H9 (cell line): ENCODE measurements around the gene ACSBG1. TPM values are rescaled to one million over a fixed set of nuclear protein-coding genes. Genes with fewer than 3 reads are reported as not detected.

Source experiments
- DNase-seq: peaks from one replicate; pipeline ENCODE4 v3.0.0-alpha.2; 2017
- H2AFZ ChIP-seq: one replicate; pipeline ENCODE4 v1.6.1; 2013; ENCODE audit warnings: mild to moderate bottlenecking, low read length, control low read depth, moderate library complexity
- H2AK5ac ChIP-seq: 2 replicates; pipeline ENCODE4 v1.6.1; 2013; ENCODE audit warnings: low read length, control low read depth, mixed read lengths; ENCODE audit not compliant: insufficient read length
- H2BK120ac ChIP-seq: one replicate; pipeline ENCODE4 v1.6.1; 2013; ENCODE audit warnings: low read depth, mild to moderate bottlenecking, low read length, control low read depth, inconsistent platforms; ENCODE audit not compliant: poor library complexity, severe bottlenecking
- H2BK12ac ChIP-seq: 2 replicates; pipeline ENCODE4 v1.6.1; 2013; ENCODE audit warnings: low read length, control low read depth, mixed read lengths, low read depth; ENCODE audit not compliant: insufficient read length
- H2BK15ac ChIP-seq: 2 replicates; pipeline ENCODE4 v1.6.1; 2013; ENCODE audit warnings: low read depth, low read length, control low read depth
- H2BK20ac ChIP-seq: one replicate; pipeline ENCODE4 v1.6.1; 2013; ENCODE audit warnings: low read depth, mild to moderate bottlenecking, low read length, control low read depth, inconsistent platforms; ENCODE audit not compliant: poor library complexity, severe bottlenecking
- H2BK5ac ChIP-seq: 2 replicates; pipeline ENCODE4 v1.6.1; 2013; ENCODE audit warnings: low read length, control low read depth, mixed read lengths; ENCODE audit not compliant: insufficient read length
- H3K14ac ChIP-seq: 2 replicates; pipeline ENCODE4 v1.6.1; 2013; ENCODE audit warnings: low read length, control low read depth; ENCODE audit not compliant: insufficient read depth
- H3K18ac ChIP-seq: 2 replicates; pipeline ENCODE4 v1.6.1; 2013; ENCODE audit warnings: low read depth, mild to moderate bottlenecking, mixed read lengths, low read length, control low read depth; ENCODE audit not compliant: insufficient read length
- H3K23ac ChIP-seq: 2 replicates; pipeline ENCODE4 v1.6.1; 2013; ENCODE audit warnings: low read length, control low read depth, mixed read lengths, low read depth; ENCODE audit not compliant: insufficient read length
- H3K23me2 ChIP-seq: 2 replicates; pipeline ENCODE4 v1.6.1; 2013; ENCODE audit warnings: low read depth, mild to moderate bottlenecking, mixed read lengths, low read length, control low read depth; ENCODE audit not compliant: insufficient read length, poor library complexity, severe bottlenecking
- H3K27ac ChIP-seq: 2 replicates; pipeline ENCODE4 v1.5.1; 2013; ENCODE audit warnings: low read length, control low read depth, mixed read lengths, low read depth; ENCODE audit not compliant: insufficient read length
- H3K27me3 ChIP-seq: 2 replicates; pipeline ENCODE4 v1.6.1; 2013; ENCODE audit warnings: low read length, control low read depth, inconsistent platforms; ENCODE audit not compliant: insufficient read depth
- H3K4ac ChIP-seq: 2 replicates; pipeline ENCODE4 v1.6.1; 2013; ENCODE audit warnings: low read depth, mild to moderate bottlenecking, control low read depth, inconsistent platforms, low read length, moderate library complexity
- H3K4me1 ChIP-seq: 2 replicates; pipeline ENCODE4 v1.6.1; 2013; ENCODE audit warnings: low read length, control low read depth, inconsistent platforms; ENCODE audit not compliant: insufficient read depth
- H3K4me2 ChIP-seq: 2 replicates; pipeline ENCODE4 v1.6.1; 2013; ENCODE audit warnings: low read length, control low read depth, mixed read lengths; ENCODE audit not compliant: insufficient read length, insufficient read depth
- H3K56ac ChIP-seq: 2 replicates; pipeline ENCODE4 v1.6.1; 2013; ENCODE audit warnings: low read depth, mild to moderate bottlenecking, mixed read lengths, low read length, control low read depth; ENCODE audit not compliant: insufficient read length
- H3K79me1 ChIP-seq: 2 replicates; pipeline ENCODE4 v1.6.1; 2013; ENCODE audit warnings: low read depth, mild to moderate bottlenecking, moderate library complexity, low read length, control low read depth, inconsistent platforms; ENCODE audit not compliant: insufficient read depth, poor library complexity, severe bottlenecking
- H3K79me2 ChIP-seq: 2 replicates; pipeline ENCODE4 v1.6.1; 2013; ENCODE audit warnings: low read length, control low read depth, inconsistent platforms; ENCODE audit not compliant: insufficient read depth
- H3K9ac ChIP-seq: 2 replicates; pipeline ENCODE4 v1.6.1; 2013; ENCODE audit warnings: low read length, control low read depth, mixed read lengths; ENCODE audit not compliant: insufficient read length; ENCODE audit errors: extremely low read depth
- H3K9me3 ChIP-seq: one replicate; pipeline ENCODE4 v1.6.1; 2013; ENCODE audit warnings: low read depth, low read length, inconsistent platforms; ENCODE audit not compliant: control insufficient read depth
- H3T11ph ChIP-seq: one replicate; pipeline ENCODE4 v1.6.1; 2013; ENCODE audit warnings: mild to moderate bottlenecking, low read length, control low read depth, inconsistent platforms
- H4K20me1 ChIP-seq: one replicate; pipeline ENCODE4 v1.6.1; 2013; ENCODE audit not compliant: control insufficient read depth, insufficient read length, insufficient read depth
- H4K5ac ChIP-seq: 2 replicates; pipeline ENCODE4 v1.6.1; 2013; ENCODE audit warnings: low read depth, mild to moderate bottlenecking, mixed read lengths, low read length, control low read depth; ENCODE audit not compliant: insufficient read length
- H4K8ac ChIP-seq: replicated peaks from 2 replicates; pipeline ENCODE4 v1.6.1; 2013; ENCODE audit warnings: low read length, control low read depth, mixed read lengths, low read depth; ENCODE audit not compliant: insufficient read length
- H4K91ac ChIP-seq: 2 replicates; pipeline ENCODE4 v1.6.1; 2013; ENCODE audit warnings: low read depth, mild to moderate bottlenecking, moderate library complexity, mixed read lengths, low read length, control low read depth; ENCODE audit not compliant: insufficient read length
- H3K27ac Mint-ChIP-seq, 3 experiments: 2 replicates in 2 of 3; 3 replicates in 1 of 3; pipeline ENCODE4 v1.8.0; 2020 to 2021; ENCODE audit warnings: mixed read lengths in 3 of 3, mild to moderate bottlenecking in 1 of 3, moderate library complexity in 1 of 3
- H3K27me3 Mint-ChIP-seq: 2 replicates; pipeline ENCODE4 v1.8.0; 2021; ENCODE audit warnings: low read depth, mild to moderate bottlenecking, moderate library complexity, mixed read lengths
- H3K36me3 Mint-ChIP-seq, 3 experiments: 2 replicates in 2 of 3; 3 replicates in 1 of 3; pipeline ENCODE4 v1.8.0; 2020 to 2021; ENCODE audit warnings: low read depth in 3 of 3, mixed read lengths in 3 of 3; ENCODE audit not compliant: insufficient read depth in 1 of 3
- H3K4me1 Mint-ChIP-seq, 2 experiments: 2 replicates each; pipeline ENCODE4 v1.8.0; 2020; ENCODE audit warnings: mixed read lengths in 2 of 2
- H3K4me3 Mint-ChIP-seq, 2 experiments: 2 replicates in 1 of 2; 3 replicates in 1 of 2; pipeline ENCODE4 v1.8.0; 2020 to 2021; ENCODE audit warnings: mild to moderate bottlenecking in 2 of 2, mixed read lengths in 2 of 2, moderate library complexity in 1 of 2
- H3K9me3 Mint-ChIP-seq, 2 experiments: 2 replicates in 1 of 2; 3 replicates in 1 of 2; pipeline ENCODE4 v1.8.0; 2020; ENCODE audit warnings: mild to moderate bottlenecking in 2 of 2, mixed read lengths in 2 of 2, moderate library complexity in 1 of 2
- CTCF ChIP-seq: fragments of 200-600 bp; sonication (generic); conservative IDR thresholded peaks from 3 replicates; pipeline ENCODE4 v1.8.0; 2021; ENCODE audit warnings: antibody characterized with exemption, mild to moderate bottlenecking
- WGBS: extraction: QIAGEN DNeasy Blood & Tissue Kit; methylation state at CpG from one replicate; pipeline ENCODE4 v1.1.7; 2013; ENCODE audit warnings: missing lambda C conversion rate, low lambda C conversion rate, mixed read lengths; ENCODE audit not compliant: insufficient read length; ENCODE audit errors: extremely low coverage; 5-methylcytosine and 5-hydroxymethylcytosine counted together
- total RNA-seq: library from RNA; stranded (reverse); gene quantifications from 2 replicates; pipeline ENCODE4 v1.2.1, GENCODE V29; 2021

ACSBG1 gene
- total RNA-seq, 1 experiment from 2014 or later: 2.2 TPM

GRCh38 chr15:78243058-78243457 is 8.7 kb upstream of the ACSBG1 start:
- Histone ChIP-seq H3K9me3 (no peaks in the 10 kb centered on the region), H3K14ac (no peak overlapping the region; the same call in 1 of the 2 replicates), H3K27me3 (no peaks in the 10 kb centered on the region), H3K9ac (no peak overlapping the region), H3K79me2 (no peaks in the 10 kb centered on the region), H3K4me1 (no peaks in the 10 kb centered on the region), H2BK5ac (no peak overlapping the region), H2AFZ (peak overlapping the region; percentile 81), H3K56ac (no peak overlapping the region), H4K8ac (no peak overlapping the region), H3K23me2 (no peaks in the 10 kb centered on the region), H3K18ac (peak overlapping the region; percentile 53), H2BK20ac (no peak overlapping the region), H3K27ac (no peak overlapping the region), H4K20me1 (no peaks in the 10 kb centered on the region), H2BK120ac (no peak overlapping the region), H2BK15ac (no peak overlapping the region), H3T11ph (no peak overlapping the region), H4K91ac (no peak overlapping the region), H3K4ac (no peak overlapping the region), H4K5ac (no peak overlapping the region), H2AK5ac (no peak overlapping the region), H3K79me1 (no peaks in the 10 kb centered on the region), H3K4me2 (no peak overlapping the region), H3K23ac (no peak overlapping the region), H2BK12ac (no peak overlapping the region)
- Mint-ChIP-seq H3K4me3 (0 out of 5 replicates have a peak overlapping the region, but pooled peaks of 1 of the 2 experiments have one; percentile 17), H3K27me3 (peaks cover 8% of the 10 kb centered on the region), H3K27ac (no peak overlapping the region; a peak in 1 of 7 replicates), H3K9me3 (peaks cover 3 to 6% of the 10 kb centered on the region in 2 experiments; a peak in 3 of 5 replicates), H3K4me1 (peaks cover 19 to 27% of the 10 kb centered on the region in 2 experiments), H3K36me3 (peaks cover 0 to 3% (median 0%) of the 10 kb centered on the region in 3 experiments; a peak in 4 of 7 replicates)
- WGBS: no CpG with 5 or more reads among the region's 6 CpGs
- DNase-seq: no peak
- TF ChIP-seq CTCF: no peak
